ENCODE results near the gene DPPA4. TPM values are rescaled to one million over a fixed set of nuclear protein-coding genes. Genes with fewer than 3 reads are reported as not detected.

The DPPA4 gene
- total RNA-seq, 1 donor = not detected

DNA sequence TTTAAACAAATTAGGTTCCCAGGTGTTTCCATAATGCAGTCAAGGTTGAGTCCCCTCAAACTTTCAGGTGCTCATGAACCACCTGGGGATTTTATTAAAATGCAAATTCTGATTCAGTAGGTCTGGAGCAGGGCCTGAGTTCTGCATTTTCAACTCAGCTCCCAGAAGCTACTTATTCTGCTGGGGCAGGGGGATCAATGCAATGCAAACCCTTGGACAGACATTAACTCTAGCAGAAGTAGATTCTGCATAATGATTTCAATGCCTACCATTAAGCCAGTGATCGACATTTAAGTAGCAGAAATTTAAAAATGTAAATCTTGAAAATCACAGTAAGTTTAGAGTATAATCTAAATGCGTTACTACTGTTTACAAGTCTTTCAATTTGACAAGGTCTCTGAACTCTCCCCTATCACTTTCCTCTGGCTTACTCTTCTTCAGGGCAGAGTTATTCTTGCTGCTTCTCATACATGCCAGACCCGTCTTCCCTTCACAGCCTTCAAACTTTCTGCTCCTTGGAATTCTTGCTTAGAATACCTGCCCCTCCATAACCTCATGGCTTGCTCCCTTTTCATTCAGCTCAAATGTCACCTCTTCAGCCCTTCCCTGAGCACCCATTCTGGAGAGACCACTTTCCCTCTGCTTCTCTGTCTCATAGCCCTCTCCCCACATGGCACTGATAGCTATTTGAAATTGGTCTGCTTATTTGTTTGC, 19.3 kb upstream of the DPPA4 start:
- TF ChIP-seq, protein P1, sequence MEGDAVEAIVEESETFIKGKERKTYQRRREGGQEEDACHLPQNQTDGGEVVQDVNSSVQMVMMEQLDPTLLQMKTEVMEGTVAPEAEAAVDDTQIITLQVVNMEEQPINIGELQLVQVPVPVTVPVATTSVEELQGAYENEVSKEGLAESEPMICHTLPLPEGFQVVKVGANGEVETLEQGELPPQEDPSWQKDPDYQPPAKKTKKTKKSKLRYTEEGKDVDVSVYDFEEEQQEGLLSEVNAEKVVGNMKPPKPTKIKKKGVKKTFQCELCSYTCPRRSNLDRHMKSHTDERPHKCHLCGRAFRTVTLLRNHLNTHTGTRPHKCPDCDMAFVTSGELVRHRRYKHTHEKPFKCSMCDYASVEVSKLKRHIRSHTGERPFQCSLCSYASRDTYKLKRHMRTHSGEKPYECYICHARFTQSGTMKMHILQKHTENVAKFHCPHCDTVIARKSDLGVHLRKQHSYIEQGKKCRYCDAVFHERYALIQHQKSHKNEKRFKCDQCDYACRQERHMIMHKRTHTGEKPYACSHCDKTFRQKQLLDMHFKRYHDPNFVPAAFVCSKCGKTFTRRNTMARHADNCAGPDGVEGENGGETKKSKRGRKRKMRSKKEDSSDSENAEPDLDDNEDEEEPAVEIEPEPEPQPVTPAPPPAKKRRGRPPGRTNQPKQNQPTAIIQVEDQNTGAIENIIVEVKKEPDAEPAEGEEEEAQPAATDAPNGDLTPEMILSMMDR (IDR thresholded peaks at IDR 0.05; ENCODE audit: extremely low read depth, low read depth, low read length) = no peak
- no peaks in the 10 kb centered on the region for H3K79me2 ChIP-seq (ENCODE audit: insufficient read depth, low read length)
- H3K27ac ChIP-seq (ENCODE audit: low read depth, low read length) = no peak overlapping the region
- no peaks in the 10 kb centered on the region for H3K9me3 ChIP-seq (ENCODE audit: low read depth, low read length)
- H4K20me1 ChIP-seq (ENCODE audit: insufficient read depth, low read length) = no peaks in the 10 kb centered on the region
- no peak overlapping the region for H3K4me2 ChIP-seq (ENCODE audit: insufficient read depth, low read length)
- no peaks in the 10 kb centered on the region for H3K27me3 ChIP-seq (ENCODE audit: insufficient read depth, low read length)
- no peaks in the 10 kb centered on the region for H3K4me1 ChIP-seq (ENCODE audit: insufficient read depth, low read length)
- H2AFZ ChIP-seq (ENCODE audit: low read length) = no peak overlapping the region
- no peak for DNase-seq (ENCODE audit: insufficient read length, low spot score, missing footprints)
- H3K4me3 ChIP-seq (ENCODE audit: insufficient read depth, low read length) = no peak overlapping the region
- no peaks in the 10 kb centered on the region for H3K36me3 ChIP-seq (ENCODE audit: insufficient read depth, low read length)

DNA sequence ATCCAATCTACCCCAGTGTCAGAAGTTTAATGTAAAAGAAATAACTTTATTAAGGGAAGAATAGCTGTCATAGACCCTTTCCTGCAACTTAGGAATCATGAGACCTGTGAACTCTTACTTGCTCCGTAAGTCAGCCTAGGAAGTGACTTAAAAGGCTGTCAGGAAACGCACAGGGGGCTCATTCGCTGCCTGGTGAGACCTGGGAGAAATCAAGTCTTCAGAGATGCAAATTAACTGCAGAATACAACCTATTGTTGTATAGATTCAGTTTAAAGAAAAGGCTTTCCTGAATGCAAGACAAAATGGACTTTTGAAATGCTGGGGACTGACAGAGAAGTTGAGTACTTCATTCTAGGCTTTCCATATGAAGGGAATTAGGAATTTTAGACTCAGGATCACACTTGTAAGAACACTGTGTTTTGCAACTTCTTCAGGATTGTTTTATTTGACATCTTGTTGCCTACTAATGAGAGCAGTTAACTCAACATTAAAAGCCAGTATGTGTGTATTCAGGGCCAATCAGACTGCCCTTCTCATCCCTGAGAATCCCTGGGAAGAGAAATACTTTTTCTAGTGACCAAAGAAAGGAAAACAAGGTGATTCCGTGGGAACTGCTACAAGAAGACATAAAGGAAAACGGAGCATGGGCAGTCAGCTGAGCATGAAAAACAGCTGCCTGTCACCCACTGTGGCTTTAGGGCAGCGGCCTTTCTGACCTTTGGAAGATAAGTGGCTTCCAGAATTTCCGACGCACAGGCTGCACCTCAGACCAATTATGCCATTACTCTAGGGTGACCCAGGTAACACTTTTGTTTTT, 18.5 kb upstream of the DPPA4 start:
- H3K4me2 ChIP-seq (ENCODE audit: insufficient read depth, low read length) = no peak overlapping the region
- no peaks in the 10 kb centered on the region for H4K20me1 ChIP-seq (ENCODE audit: insufficient read depth, low read length)
- no peak overlapping the region for H2AFZ ChIP-seq (ENCODE audit: low read length)
- H3K79me2 ChIP-seq (ENCODE audit: insufficient read depth, low read length) = no peaks in the 10 kb centered on the region
- no peak for DNase-seq (ENCODE audit: insufficient read length, low spot score, missing footprints)
- no peaks in the 10 kb centered on the region for H3K4me1 ChIP-seq (ENCODE audit: insufficient read depth, low read length)
- H3K27ac ChIP-seq (ENCODE audit: low read depth, low read length) = no peak overlapping the region
- TF ChIP-seq, protein P1 (IDR thresholded peaks at IDR 0.05; ENCODE audit: extremely low read depth, low read depth, low read length) = no peak
- H3K4me3 ChIP-seq (ENCODE audit: insufficient read depth, low read length) = no peak overlapping the region
- no peaks in the 10 kb centered on the region for H3K9me3 ChIP-seq (ENCODE audit: low read depth, low read length)
- H3K27me3 ChIP-seq (ENCODE audit: insufficient read depth, low read length) = no peaks in the 10 kb centered on the region
- H3K36me3 ChIP-seq (ENCODE audit: insufficient read depth, low read length) = no peaks in the 10 kb centered on the region

DNA sequence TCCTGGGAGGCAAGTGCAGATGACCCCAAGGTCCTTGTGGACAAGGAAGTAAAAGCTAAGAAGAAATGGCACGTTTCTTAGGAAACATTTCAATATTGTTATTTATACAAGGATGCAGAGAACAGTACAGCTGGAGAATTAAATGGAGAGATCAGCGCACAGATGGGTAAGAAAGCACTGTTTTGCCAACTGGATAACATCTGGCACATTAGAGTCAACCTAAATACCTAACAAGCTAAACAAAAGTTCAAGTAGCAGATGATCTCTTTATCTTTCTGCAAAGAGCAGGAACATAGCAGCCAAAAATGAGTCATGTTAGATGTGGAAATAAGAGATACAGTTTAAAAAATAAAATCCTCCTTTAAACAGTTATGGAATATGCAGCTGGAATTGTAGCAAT, 15.7 kb upstream of the DPPA4 start:
- H2AFZ ChIP-seq (ENCODE audit: low read length) = no peak overlapping the region
- H3K27ac ChIP-seq (ENCODE audit: low read depth, low read length) = no peak overlapping the region
- TF ChIP-seq, protein P1 (IDR thresholded peaks at IDR 0.05; ENCODE audit: extremely low read depth, low read depth, low read length) = no peak
- H3K27me3 ChIP-seq (ENCODE audit: insufficient read depth, low read length) = no peaks in the 10 kb centered on the region
- no peak overlapping the region for H3K4me3 ChIP-seq (ENCODE audit: insufficient read depth, low read length)
- no peak overlapping the region for H3K4me2 ChIP-seq (ENCODE audit: insufficient read depth, low read length)
- no peaks in the 10 kb centered on the region for H3K9me3 ChIP-seq (ENCODE audit: low read depth, low read length)
- no peaks in the 10 kb centered on the region for H3K79me2 ChIP-seq (ENCODE audit: insufficient read depth, low read length)
- H3K4me1 ChIP-seq (ENCODE audit: insufficient read depth, low read length) = no peaks in the 10 kb centered on the region
- no peak for DNase-seq (ENCODE audit: insufficient read length, low spot score, missing footprints)
- no peaks in the 10 kb centered on the region for H4K20me1 ChIP-seq (ENCODE audit: insufficient read depth, low read length)
- no peaks in the 10 kb centered on the region for H3K36me3 ChIP-seq (ENCODE audit: insufficient read depth, low read length)

DNA sequence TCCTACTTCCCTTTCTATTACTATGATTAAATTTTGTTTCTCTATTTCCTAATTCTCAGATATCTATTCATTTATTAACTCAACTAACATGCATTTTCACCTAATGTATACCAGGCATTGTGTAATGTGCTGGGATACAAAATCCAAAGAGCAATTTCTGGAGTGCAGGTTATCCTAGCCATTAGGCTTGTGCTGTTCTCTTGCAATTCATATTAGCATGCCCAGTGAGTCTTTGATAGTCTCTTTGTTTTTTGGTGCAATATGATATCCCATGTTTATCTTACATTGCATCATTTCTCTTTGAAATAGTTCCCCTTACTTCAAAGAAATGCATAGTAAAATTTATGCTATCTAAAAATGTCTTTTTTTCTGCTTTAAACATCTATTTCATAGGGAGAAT, 13.9 kb upstream of the DPPA4 start:
- Histone ChIP-seq H3K27me3 (ENCODE audit: insufficient read depth, low read length) (no peaks in the 10 kb centered on the region), H3K4me1 (ENCODE audit: insufficient read depth, low read length) (no peaks in the 10 kb centered on the region), H3K4me3 (ENCODE audit: insufficient read depth, low read length) (no peak overlapping the region), H3K27ac (ENCODE audit: low read depth, low read length) (no peak overlapping the region), H3K9me3 (ENCODE audit: low read depth, low read length) (no peaks in the 10 kb centered on the region), H4K20me1 (ENCODE audit: insufficient read depth, low read length) (no peaks in the 10 kb centered on the region), H3K79me2 (ENCODE audit: insufficient read depth, low read length) (no peaks in the 10 kb centered on the region), H3K4me2 (ENCODE audit: insufficient read depth, low read length) (no peak overlapping the region), H2AFZ (ENCODE audit: low read length) (no peak overlapping the region), H3K36me3 (ENCODE audit: insufficient read depth, low read length) (no peaks in the 10 kb centered on the region)
- no peak for DNase-seq (ENCODE audit: insufficient read length, low spot score, missing footprints)
- TF ChIP-seq, protein P1 (IDR thresholded peaks at IDR 0.05; ENCODE audit: extremely low read depth, low read depth, low read length) = no peak
